ENCODE data around the gene GLI1. TPM values are rescaled to one million over a fixed set of nuclear protein-coding genes. Genes with fewer than 3 reads are reported as not detected.
"Not testable (repeated sequence)": the region's sequence is repeated elsewhere in the genome, so short reads cannot be mapped to it uniquely, and the experiment has no call there.

Gene GLI1
- 1 to 10 TPM in 1 of 4 donors, not detected in 3; 1.0 TPM for total RNA-seq

DNA sequence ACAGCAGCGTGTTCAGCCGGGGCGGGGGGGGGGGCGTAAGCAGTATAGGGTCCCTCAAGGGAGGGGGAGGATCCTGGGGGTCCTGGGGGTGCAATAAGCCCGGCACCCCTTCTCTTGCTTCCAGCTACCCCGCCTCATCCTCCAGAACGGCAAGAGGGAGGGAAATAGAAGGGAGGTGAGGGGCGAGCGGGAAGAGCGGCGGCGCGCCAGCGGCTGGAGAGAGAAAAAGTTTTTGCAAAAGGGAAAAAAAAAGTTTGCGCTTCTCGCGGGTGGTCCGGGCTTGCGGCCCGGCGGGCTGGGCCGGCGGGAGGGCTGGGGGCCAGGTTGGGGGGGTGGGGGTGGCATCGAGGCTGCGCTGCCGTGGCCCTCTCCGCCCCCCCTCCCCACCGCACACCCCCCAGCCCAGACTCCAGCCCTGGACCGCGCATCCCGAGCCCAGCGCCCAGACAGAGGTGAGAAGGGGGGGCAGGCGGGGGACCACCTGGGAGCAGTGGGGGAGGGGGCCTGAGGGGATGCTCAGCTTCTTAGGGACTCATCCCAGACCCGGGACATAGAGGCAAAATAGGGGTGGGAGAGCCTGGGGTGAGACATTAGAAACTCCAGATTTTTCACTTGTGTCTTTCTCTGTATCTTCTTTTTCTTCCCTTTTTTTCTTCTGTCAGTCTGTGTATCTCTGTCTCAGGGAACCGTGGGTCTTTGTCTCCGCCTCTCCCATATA is at the start of gene GLI1:
Gene GLI1, plus strand, starts transcription at position 36 of the 718 bp plus-strand sequence. CDS start 3,907 bp downstream, outside the sequence.
- no peak for TF ChIP-seq POLR2A (IDR thresholded peaks at IDR 0.05)
- TF ChIP-seq, protein P1, sequence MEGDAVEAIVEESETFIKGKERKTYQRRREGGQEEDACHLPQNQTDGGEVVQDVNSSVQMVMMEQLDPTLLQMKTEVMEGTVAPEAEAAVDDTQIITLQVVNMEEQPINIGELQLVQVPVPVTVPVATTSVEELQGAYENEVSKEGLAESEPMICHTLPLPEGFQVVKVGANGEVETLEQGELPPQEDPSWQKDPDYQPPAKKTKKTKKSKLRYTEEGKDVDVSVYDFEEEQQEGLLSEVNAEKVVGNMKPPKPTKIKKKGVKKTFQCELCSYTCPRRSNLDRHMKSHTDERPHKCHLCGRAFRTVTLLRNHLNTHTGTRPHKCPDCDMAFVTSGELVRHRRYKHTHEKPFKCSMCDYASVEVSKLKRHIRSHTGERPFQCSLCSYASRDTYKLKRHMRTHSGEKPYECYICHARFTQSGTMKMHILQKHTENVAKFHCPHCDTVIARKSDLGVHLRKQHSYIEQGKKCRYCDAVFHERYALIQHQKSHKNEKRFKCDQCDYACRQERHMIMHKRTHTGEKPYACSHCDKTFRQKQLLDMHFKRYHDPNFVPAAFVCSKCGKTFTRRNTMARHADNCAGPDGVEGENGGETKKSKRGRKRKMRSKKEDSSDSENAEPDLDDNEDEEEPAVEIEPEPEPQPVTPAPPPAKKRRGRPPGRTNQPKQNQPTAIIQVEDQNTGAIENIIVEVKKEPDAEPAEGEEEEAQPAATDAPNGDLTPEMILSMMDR (IDR thresholded peaks at IDR 0.05 in 4 of 5, conservative IDR thresholded peaks at IDR 0.05 in 1 of 5): no peak
- peaks cover 14 to 19% (median 18%) of the 10 kb centered on the region in 3 donors for H3K27me3 ChIP-seq
- DNase-seq (no peak), ATAC-seq (no peak)
- H3K36me3 ChIP-seq: no peaks in the 10 kb centered on the region
- peak within 1 kb of the TSS; percentile 54 to 79 (median 59) for H3K27ac ChIP-seq
- in situ Hi-C loops (cut with MboI; ENCODE audit: low sequenced_read_pairs in 4 of 4) (loop anchor here in 2 of 4 donors (5.0 to 10.0 kb wide), 3 partner anchors 145 to 195 kb away; no protein-coding TSS in a partner anchor), intact Hi-C loops (cut with DNase I; ENCODE audit: low total_unique reads) (loop anchor here (1.0 to 10.0 kb wide), 3 partner anchors 60 to 235 kb away; partner anchors contain the start of genes DDIT3 and OS9)
- peaks cover 43 to 49% of the 10 kb centered on the region in 2 donors for H3K4me1 ChIP-seq
- peak within 1 kb of the TSS; percentile 63 to 82 (median 80) for H3K4me3 ChIP-seq
- no peaks in the 10 kb centered on the region for H3K9me3 ChIP-seq

DNA sequence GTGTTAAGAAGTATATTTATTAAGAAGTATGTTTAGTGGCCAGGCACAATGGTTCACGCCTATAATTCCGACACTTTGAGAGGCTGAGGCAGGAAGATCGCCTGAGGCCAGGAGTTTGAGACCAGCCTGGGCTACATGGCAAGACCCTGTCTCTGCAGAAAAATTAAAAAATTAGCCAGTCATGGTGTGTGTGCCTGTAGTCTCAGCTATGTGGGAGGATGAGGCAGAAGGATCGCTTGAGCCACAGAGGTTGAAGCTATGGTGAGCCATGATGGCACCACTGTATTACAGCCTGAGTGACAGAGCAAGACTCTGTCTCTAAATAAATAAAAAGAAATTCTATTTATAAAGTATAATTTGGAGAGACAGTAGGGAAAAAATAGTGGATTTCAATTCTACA is 49.1 kb upstream of the GLI1 start:
- no peak for ATAC-seq
- Histone ChIP-seq H3K4me3 (no peak overlapping the region), H3K9me3 (no peaks in the 10 kb centered on the region), H3K4me1 (peaks cover 0 to 6% of the 10 kb centered on the region in 2 donors), H3K36me3 (no peaks in the 10 kb centered on the region), H3K27me3 (no peaks in the 10 kb centered on the region), H3K27ac (no peak overlapping the region)
- in situ Hi-C loops (cut with MboI; ENCODE audit: low sequenced_read_pairs in 4 of 4): no loop called here
- no peak for DNase-seq
- no peak for TF ChIP-seq POLR2A (IDR thresholded peaks at IDR 0.05)
- TF ChIP-seq, protein P1 (IDR thresholded peaks at IDR 0.05 in 4 of 5, conservative IDR thresholded peaks at IDR 0.05 in 1 of 5): no peak
- intact Hi-C loops (cut with DNase I; ENCODE audit: low total_unique reads): no loop called here

DNA sequence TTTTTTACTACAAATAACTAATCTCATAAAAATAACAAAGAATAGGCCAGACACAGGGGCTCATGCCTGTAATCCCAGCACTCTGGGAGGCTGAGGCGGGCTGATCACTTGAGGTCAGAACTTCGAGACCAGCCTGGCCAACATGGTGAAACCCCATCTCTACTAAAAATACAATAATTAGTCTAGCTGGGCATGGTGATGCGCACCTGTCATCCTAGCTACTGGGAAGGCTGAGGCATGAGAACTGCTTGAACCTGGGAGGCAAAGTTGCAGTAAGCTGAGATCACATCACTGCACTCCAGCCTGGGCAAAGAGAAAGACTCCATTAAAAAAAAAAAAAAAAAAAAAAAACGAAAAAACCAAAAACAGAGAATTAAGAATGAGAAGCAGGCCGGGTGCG is 45.4 kb upstream of the GLI1 start:
- in situ Hi-C loops (cut with MboI; ENCODE audit: low sequenced_read_pairs in 4 of 4); H3K27ac ChIP-seq; H3K27me3 ChIP-seq; H3K9me3 ChIP-seq; DNase-seq; H3K4me3 ChIP-seq; H3K36me3 ChIP-seq; intact Hi-C loops (cut with DNase I; ENCODE audit: low total_unique reads); ATAC-seq: not testable (repeated sequence)
- peaks cover 10% of the 10 kb centered on the region in 2 donors for H3K4me1 ChIP-seq

DNA sequence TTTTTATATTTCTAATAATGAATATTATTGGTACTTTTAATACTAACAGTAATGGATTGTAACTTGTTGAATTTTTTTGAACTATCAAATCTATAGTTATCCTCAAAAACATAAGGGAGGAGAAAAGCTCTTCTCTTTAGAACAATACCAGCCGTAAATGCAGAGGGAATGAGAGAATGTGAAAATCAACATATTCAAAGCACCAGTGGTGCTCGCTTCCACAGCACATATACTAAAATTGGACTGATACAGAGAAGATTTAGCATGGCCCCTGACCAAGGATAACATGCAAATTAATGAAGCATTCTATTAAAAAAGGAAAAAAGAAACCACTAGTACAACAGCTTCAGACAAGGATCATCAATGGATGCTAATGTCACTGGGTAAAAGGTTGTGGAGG is 44.5 kb upstream of the GLI1 start:
- intact Hi-C loops (cut with DNase I; ENCODE audit: low total_unique reads): loop anchor here (5.0 kb wide), 1 partner anchor 37 kb away; no protein-coding TSS in a partner anchor
- Histone ChIP-seq H3K4me3 (no peak overlapping the region), H3K36me3 (no peaks in the 10 kb centered on the region), H3K4me1 (peaks cover 10% of the 10 kb centered on the region in 2 donors), H3K27me3 (no peaks in the 10 kb centered on the region), H3K9me3 (no peaks in the 10 kb centered on the region), H3K27ac (no peak overlapping the region)
- DNase-seq (no peak), ATAC-seq (no peak)
- in situ Hi-C loops (cut with MboI; ENCODE audit: low sequenced_read_pairs in 4 of 4): no loop called here
- TF ChIP-seq, protein P1 (IDR thresholded peaks at IDR 0.05 in 4 of 5, conservative IDR thresholded peaks at IDR 0.05 in 1 of 5): no peak
- no peak for TF ChIP-seq POLR2A (IDR thresholded peaks at IDR 0.05)

All from gastrocnemius medialis (tissue), 4 donors.